Measurements from ENCODE around the gene CTTN. TPM values are rescaled to one million over a fixed set of nuclear protein-coding genes. Genes with fewer than 3 reads are reported as not detected.

Gene CTTN
- total RNA-seq, 1 donor from 2014 or later = 458 TPM

GRCh38 chr11:70431611-70432010 is 33.3 kb downstream of the CTTN start:
- Mint-ChIP-seq H3K4me3 (ENCODE audit: unreplicated experiment) (no peak overlapping the region), H3K27me3 (ENCODE audit: unreplicated experiment) (peaks cover 10% of the 10 kb centered on the region), H3K36me3 (ENCODE audit: low read depth, unreplicated experiment) (peaks cover 58% of the 10 kb centered on the region), H3K4me1 (ENCODE audit: unreplicated experiment) (peaks cover 3% of the 10 kb centered on the region), H3K27ac (ENCODE audit: unreplicated experiment) (peak overlapping the region; percentile 21), H3K9me3 (ENCODE audit: unreplicated experiment) (no peaks in the 10 kb centered on the region)
- TF ChIP-seq CTCF (IDR thresholded peaks at IDR 0.05; ENCODE audit: unreplicated experiment) = no peak
- DNase-seq (ENCODE audit: low spot score) = no peak

- H3K27ac Mint-ChIP-seq (ENCODE audit: unreplicated experiment) = no peak overlapping the region
Measured at GRCh38 chr11:70432065-70432464, 33.7 kb downstream of the CTTN start.

DNA sequence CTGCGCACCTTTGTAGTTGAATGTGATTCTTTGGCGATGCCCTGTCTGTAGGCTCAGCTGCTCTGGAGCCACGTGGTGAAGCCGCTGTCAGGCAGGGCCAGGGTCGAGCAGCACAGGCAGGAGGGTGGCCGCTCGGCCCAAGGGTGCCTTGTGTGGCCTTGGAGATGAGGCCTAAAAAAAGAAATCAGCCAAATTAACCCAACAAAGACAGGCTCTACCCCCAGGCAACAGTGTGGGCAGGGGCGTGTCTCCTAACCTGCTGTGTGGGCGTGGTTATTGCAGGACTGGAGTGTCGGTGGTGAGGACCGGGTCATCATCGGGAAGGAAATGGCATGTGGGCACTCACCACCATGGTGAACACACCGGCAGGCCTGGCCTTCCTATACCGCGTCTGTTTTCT is 34.3 kb downstream of the CTTN start:
- DNase-seq (ENCODE audit: low spot score) = no peak
- Mint-ChIP-seq H3K4me1 (ENCODE audit: unreplicated experiment) (peaks cover 3% of the 10 kb centered on the region), H3K9me3 (ENCODE audit: unreplicated experiment) (no peaks in the 10 kb centered on the region), H3K27me3 (ENCODE audit: unreplicated experiment) (peaks cover 8% of the 10 kb centered on the region), H3K27ac (ENCODE audit: unreplicated experiment) (no peak overlapping the region), H3K36me3 (ENCODE audit: low read depth, unreplicated experiment) (peaks cover 63% of the 10 kb centered on the region), H3K4me3 (ENCODE audit: unreplicated experiment) (peak overlapping the region; percentile 85)
- TF ChIP-seq CTCF (IDR thresholded peaks at IDR 0.05; ENCODE audit: unreplicated experiment) = no peak

More at GRCh38 chr11:70432065-70432464, 33.7 kb downstream of the CTTN start:
- TF ChIP-seq CTCF (IDR thresholded peaks at IDR 0.05; ENCODE audit: unreplicated experiment) = no peak
- H3K4me3 Mint-ChIP-seq (ENCODE audit: unreplicated experiment) = peak overlapping the region; percentile 85
- peaks cover 3% of the 10 kb centered on the region for H3K4me1 Mint-ChIP-seq (ENCODE audit: unreplicated experiment)
- no peaks in the 10 kb centered on the region for H3K9me3 Mint-ChIP-seq (ENCODE audit: unreplicated experiment)
- peaks cover 62% of the 10 kb centered on the region for H3K36me3 Mint-ChIP-seq (ENCODE audit: low read depth, unreplicated experiment)
- H3K27me3 Mint-ChIP-seq (ENCODE audit: unreplicated experiment) = peaks cover 10% of the 10 kb centered on the region
- DNase-seq (ENCODE audit: low spot score) = no peak

GRCh38 chr11:70433038-70433437 is 34.7 kb downstream of the CTTN start:
- Mint-ChIP-seq H3K4me3 (ENCODE audit: unreplicated experiment) (no peak overlapping the region), H3K4me1 (ENCODE audit: unreplicated experiment) (peaks cover 3% of the 10 kb centered on the region), H3K36me3 (ENCODE audit: low read depth, unreplicated experiment) (peaks cover 64% of the 10 kb centered on the region), H3K9me3 (ENCODE audit: unreplicated experiment) (no peaks in the 10 kb centered on the region), H3K27me3 (ENCODE audit: unreplicated experiment) (peaks cover 8% of the 10 kb centered on the region), H3K27ac (ENCODE audit: unreplicated experiment) (no peak overlapping the region)
- TF ChIP-seq CTCF (IDR thresholded peaks at IDR 0.05; ENCODE audit: unreplicated experiment) = no peak
- no peak for DNase-seq (ENCODE audit: low spot score)

DNA sequence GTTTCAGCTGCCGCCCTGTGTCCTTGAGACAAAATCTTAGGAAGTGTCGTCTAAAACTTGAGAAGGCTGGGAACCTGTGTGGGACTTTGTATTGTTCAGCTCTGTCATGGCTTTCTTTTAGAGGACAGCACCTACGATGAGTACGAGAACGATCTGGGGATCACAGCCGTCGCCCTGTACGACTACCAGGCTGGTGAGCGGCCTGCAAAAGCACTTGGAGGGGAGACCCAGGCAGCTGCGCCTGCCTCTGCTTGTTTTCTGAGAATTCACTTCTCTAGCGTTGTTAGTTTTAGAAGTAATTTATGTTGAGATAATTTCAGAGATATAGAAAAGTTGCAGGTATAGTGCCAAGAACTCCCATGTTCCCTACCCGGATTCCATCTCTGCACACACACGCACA is 35.2 kb downstream of the CTTN start:
- peaks cover 69% of the 10 kb centered on the region for H3K36me3 Mint-ChIP-seq (ENCODE audit: low read depth, unreplicated experiment)
- TF ChIP-seq CTCF (IDR thresholded peaks at IDR 0.05; ENCODE audit: unreplicated experiment) = no peak
- H3K9me3 Mint-ChIP-seq (ENCODE audit: unreplicated experiment) = no peaks in the 10 kb centered on the region
- H3K27ac Mint-ChIP-seq (ENCODE audit: unreplicated experiment) = peak overlapping the region; percentile 57
- H3K27me3 Mint-ChIP-seq (ENCODE audit: unreplicated experiment) = peaks cover 8% of the 10 kb centered on the region
- H3K4me1 Mint-ChIP-seq (ENCODE audit: unreplicated experiment) = peaks cover 3% of the 10 kb centered on the region
- peak overlapping the region; percentile 51 for H3K4me3 Mint-ChIP-seq (ENCODE audit: unreplicated experiment)
- DNase-seq (ENCODE audit: low spot score) = no peak

Measured in endothelial cell (in vitro differentiated cells).